Endothelial cell (in vitro differentiated cells): ENCODE measurements around the gene CUL4A. TPM values are rescaled to one million over a fixed set of nuclear protein-coding genes. Genes with fewer than 3 reads are reported as not detected.
"Not testable (repeated sequence)": the region's sequence is repeated elsewhere in the genome, so short reads cannot be mapped to it uniquely, and the experiment has no call there.

Source experiments
- DNase-seq: peaks from one replicate; pipeline ENCODE4 v3.0.0; 2021; ENCODE audit warnings: low spot score
- H3K27ac Mint-ChIP-seq: one replicate; pipeline ENCODE4 v1.8.0; 2021; ENCODE audit warnings: mixed read lengths, inconsistent platforms; ENCODE audit not compliant: unreplicated experiment
- H3K27me3 Mint-ChIP-seq: one replicate; pipeline ENCODE4 v1.8.0; 2021; ENCODE audit warnings: mild to moderate bottlenecking, moderate library complexity, mixed read lengths, inconsistent platforms; ENCODE audit not compliant: unreplicated experiment
- H3K36me3 Mint-ChIP-seq: one replicate; pipeline ENCODE4 v1.8.0; 2021; ENCODE audit warnings: mild to moderate bottlenecking, low read depth, mixed read lengths, inconsistent platforms; ENCODE audit not compliant: unreplicated experiment
- H3K4me1 Mint-ChIP-seq: one replicate; pipeline ENCODE4 v1.8.0; 2021; ENCODE audit warnings: mild to moderate bottlenecking, mixed read lengths, inconsistent platforms; ENCODE audit not compliant: unreplicated experiment
- H3K4me3 Mint-ChIP-seq: one replicate; pipeline ENCODE4 v1.8.0; 2021; ENCODE audit warnings: mild to moderate bottlenecking, mixed read lengths, inconsistent platforms; ENCODE audit not compliant: unreplicated experiment
- H3K9me3 Mint-ChIP-seq: one replicate; pipeline ENCODE4 v1.8.0; 2021; ENCODE audit warnings: mixed read lengths, inconsistent platforms; ENCODE audit not compliant: unreplicated experiment
- total RNA-seq: library from RNA; stranded (reverse); fragmentation: NEBNext Ultra II Directional; extraction: Animal tissue kit (Norgen Biotek cat#: 25700); gene quantifications from one replicate; pipeline ENCODE4 v1.2.1, GENCODE V29; 2021; ENCODE audit not compliant: unreplicated experiment
- TF ChIP-seq, protein P1 (sequence below): fragments of 200-600 bp; sonication (generic); IDR thresholded peaks from one replicate; pipeline ENCODE4 v1.5.0; 2021; ENCODE audit warnings: antibody characterized with exemption; ENCODE audit not compliant: unreplicated experiment

CUL4A gene
- total RNA-seq, 1 donor from 2014 or later: 55.8 TPM

DNA sequence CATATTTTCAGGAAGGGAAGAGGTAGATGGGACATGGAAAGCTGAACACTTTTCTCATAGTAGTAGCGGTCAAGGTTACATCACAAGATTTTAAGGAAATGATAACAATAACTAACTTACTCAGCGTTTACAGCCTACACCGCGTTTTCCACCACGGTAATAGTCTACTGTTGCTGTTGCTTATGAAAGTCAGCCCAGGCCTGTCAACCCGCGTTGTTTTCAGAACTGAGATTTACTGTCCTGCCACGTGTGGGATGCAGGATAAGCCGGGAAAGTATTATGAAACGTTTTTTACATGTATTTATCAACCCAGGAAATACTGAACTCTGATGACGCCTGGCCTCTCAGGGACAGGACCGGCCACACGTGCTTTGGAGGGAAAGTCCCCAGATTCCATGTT lies 51.6 kb downstream of the CUL4A start:
- TF ChIP-seq, protein P1, sequence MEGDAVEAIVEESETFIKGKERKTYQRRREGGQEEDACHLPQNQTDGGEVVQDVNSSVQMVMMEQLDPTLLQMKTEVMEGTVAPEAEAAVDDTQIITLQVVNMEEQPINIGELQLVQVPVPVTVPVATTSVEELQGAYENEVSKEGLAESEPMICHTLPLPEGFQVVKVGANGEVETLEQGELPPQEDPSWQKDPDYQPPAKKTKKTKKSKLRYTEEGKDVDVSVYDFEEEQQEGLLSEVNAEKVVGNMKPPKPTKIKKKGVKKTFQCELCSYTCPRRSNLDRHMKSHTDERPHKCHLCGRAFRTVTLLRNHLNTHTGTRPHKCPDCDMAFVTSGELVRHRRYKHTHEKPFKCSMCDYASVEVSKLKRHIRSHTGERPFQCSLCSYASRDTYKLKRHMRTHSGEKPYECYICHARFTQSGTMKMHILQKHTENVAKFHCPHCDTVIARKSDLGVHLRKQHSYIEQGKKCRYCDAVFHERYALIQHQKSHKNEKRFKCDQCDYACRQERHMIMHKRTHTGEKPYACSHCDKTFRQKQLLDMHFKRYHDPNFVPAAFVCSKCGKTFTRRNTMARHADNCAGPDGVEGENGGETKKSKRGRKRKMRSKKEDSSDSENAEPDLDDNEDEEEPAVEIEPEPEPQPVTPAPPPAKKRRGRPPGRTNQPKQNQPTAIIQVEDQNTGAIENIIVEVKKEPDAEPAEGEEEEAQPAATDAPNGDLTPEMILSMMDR: no peak
- DNase-seq: no peak
- no peaks in the 10 kb centered on the region for H3K27me3 Mint-ChIP-seq
- no peak overlapping the region for H3K27ac Mint-ChIP-seq
- no peaks in the 10 kb centered on the region for H3K9me3 Mint-ChIP-seq
- no peaks in the 10 kb centered on the region for H3K4me1 Mint-ChIP-seq
- peak overlapping the region; percentile 4 for H3K4me3 Mint-ChIP-seq
- H3K36me3 Mint-ChIP-seq: peaks cover 38% of the 10 kb centered on the region

DNA sequence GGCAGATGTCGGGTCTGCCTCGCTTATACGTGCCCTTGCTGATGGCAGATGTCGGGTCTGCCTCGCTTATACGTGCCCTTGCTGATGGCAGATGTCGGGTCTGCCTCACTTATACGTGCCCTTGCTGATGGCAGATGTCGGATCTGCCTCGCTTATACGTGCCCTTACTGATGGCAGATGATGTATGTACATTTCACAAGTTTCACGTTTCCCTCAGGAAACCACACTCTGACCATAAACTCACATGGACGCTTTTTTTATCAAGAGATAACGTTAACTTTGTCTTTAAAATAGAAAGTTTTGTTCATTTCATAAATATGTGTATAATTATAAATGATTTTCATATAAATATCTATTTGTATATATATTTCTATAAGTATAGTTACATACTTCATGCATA lies 53.6 kb downstream of the CUL4A start:
- not testable (repeated sequence) for H3K4me3 Mint-ChIP-seq, H3K27me3 Mint-ChIP-seq
- peaks cover 29% of the 10 kb centered on the region for H3K36me3 Mint-ChIP-seq

DNA sequence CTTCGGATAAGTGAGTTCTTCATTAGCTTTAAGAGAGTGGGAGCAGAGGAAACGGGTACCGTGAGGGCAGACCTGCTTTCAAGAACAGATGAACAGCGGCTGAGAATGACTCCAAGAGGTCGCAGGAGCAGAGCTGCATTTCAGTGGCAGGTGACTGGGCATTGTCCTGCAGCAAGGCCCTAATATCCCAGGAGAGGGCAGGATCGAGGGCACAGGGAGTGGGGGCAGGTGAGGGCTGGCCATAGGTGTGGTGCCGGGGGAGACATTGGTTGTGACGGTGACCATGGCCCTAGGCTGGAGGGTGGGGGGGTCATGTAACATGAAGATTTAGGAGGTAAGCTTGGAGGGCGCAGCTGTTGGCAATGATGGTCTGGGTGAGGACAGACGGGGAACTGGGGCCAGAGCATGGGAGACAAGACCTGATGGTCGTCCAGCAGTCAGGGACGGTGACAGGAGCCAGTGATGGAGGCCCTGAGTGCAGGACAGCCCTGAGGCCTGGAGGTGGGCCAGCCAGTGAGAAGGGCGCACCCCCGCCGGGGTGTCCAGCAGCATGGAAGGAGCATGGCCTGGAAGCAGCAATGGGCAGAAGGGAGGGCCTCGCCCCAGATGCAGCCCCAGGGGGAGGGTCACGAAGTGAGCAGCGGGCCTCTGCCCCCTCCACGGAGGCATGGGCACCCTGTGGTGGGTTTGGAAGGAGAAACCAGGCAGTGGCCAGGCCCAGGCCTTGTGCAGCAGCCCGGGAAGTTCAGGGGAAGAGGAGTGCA lies 58.4 kb downstream of the CUL4A start:
- Mint-ChIP-seq H3K27me3 (no peaks in the 10 kb centered on the region), H3K36me3 (peaks cover 10% of the 10 kb centered on the region), H3K27ac (no peak overlapping the region), H3K9me3 (no peaks in the 10 kb centered on the region), H3K4me3 (no peak overlapping the region), H3K4me1 (no peaks in the 10 kb centered on the region)
- DNase-seq: no peak
- TF ChIP-seq, protein P1: no peak

More for the DNA sequence above, 53.6 kb downstream of the CUL4A start:
- H3K27ac Mint-ChIP-seq, H3K9me3 Mint-ChIP-seq, H3K4me1 Mint-ChIP-seq, DNase-seq: not testable (repeated sequence)

DNA sequence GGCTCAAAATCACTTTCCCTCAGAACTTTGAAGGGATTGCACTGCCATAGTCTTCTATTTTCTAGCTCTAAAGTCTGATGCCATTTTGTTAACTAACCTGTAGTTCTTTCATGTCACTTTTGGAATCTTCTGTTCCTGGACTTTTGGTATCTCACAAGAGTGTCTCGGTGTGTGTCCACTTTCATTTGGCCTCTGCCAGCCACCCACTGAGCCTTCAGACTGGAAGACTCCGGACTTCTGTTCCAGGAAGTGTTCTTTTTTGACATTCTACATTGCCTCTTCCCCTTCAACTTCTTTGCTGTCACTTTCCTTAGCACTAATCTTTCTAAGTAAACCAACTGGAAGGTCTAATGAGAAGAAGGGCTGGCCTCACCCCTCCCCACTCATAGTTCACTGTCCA lies 62.6 kb downstream of the CUL4A start:
- TF ChIP-seq, protein P1: no peak
- H3K27me3 Mint-ChIP-seq: no peaks in the 10 kb centered on the region
- no peak for DNase-seq
- no peaks in the 10 kb centered on the region for H3K9me3 Mint-ChIP-seq
- peaks cover 5% of the 10 kb centered on the region for H3K4me1 Mint-ChIP-seq
- peak overlapping the region; percentile 41 for H3K27ac Mint-ChIP-seq
- H3K4me3 Mint-ChIP-seq: no peak overlapping the region
- H3K36me3 Mint-ChIP-seq: peaks cover 11% of the 10 kb centered on the region

DNA sequence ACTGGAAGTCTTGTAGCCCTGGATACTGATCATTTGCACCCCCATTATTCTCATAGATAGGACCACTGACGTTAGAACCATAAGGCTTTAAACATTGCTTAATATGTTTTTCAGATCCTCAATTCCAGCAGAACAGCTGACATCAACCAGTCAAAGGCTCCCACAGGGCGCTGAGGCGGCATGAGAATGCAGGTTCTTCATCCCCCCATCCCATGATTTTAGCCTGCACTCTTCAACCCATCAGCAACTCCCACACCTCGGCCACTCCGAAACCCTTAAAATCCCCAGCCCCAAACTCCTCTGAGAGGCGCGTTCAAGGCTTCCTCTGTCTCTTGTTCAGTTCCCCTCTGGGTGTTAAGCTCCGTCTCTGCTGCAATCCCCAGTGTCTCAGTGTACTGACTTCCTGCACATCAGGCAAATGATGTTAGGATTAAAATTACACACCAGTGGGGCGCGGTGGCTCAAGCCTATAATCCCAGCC lies 63.3 kb downstream of the CUL4A start:
- Mint-ChIP-seq H3K27ac (no peak overlapping the region), H3K36me3 (peaks cover 5% of the 10 kb centered on the region), H3K9me3 (no peaks in the 10 kb centered on the region), H3K27me3 (no peaks in the 10 kb centered on the region), H3K4me1 (peaks cover 5% of the 10 kb centered on the region), H3K4me3 (no peak overlapping the region)
- TF ChIP-seq, protein P1: no peak
- DNase-seq: no peak
